Activated T-cell treated with anti-CD3 and anti-CD28 coated beads, Interleukin-2, amount 50 U/mL, for 4 hours (primary cell): Measurements from ENCODE around the gene DIPK1B. TPM values are rescaled to one million over a fixed set of nuclear protein-coding genes. Genes with fewer than 3 reads are reported as not detected.
"Not testable (repeated sequence)": the region's sequence is repeated elsewhere in the genome, so short reads cannot be mapped to it uniquely, and the experiment has no call there.

ENCODE experiments used
- ATAC-seq, 2 donors: fragments of 200-7000 bp; cut with Tn5 transposase; one replicate each; pipeline ENCODE4 v1.10.0; 2021
- DNase-seq: peaks from one replicate; pipeline ENCODE4 v3.0.0-alpha.2; 2020
- H3K27me3 Mint-ChIP-seq: one replicate; pipeline ENCODE4 v1.8.0; 2021; ENCODE audit warnings: low read depth, mixed read lengths
- H3K36me3 Mint-ChIP-seq: one replicate; pipeline ENCODE4 v1.8.0; 2022; ENCODE audit warnings: mixed read lengths; ENCODE audit not compliant: insufficient read depth
- H3K4me1 Mint-ChIP-seq: one replicate; pipeline ENCODE4 v1.8.0; 2021; ENCODE audit warnings: low read depth, mixed read lengths
- H3K4me3 Mint-ChIP-seq: one replicate; pipeline ENCODE4 v1.8.0; 2021; ENCODE audit warnings: mild to moderate bottlenecking, moderate library complexity, mixed read lengths
- H3K9me3 Mint-ChIP-seq: one replicate; pipeline ENCODE4 v1.8.0; 2021; ENCODE audit warnings: mixed read lengths
- total RNA-seq, 3 donors: library from RNA; stranded (reverse); gene quantifications; one replicate each; pipeline ENCODE4 v1.2.1, GENCODE V29; 2021

Gene DIPK1B
- total RNA-seq, 3 donors from 2014 or later = 0.16 to 0.18 TPM; not detected in 1

DNA sequence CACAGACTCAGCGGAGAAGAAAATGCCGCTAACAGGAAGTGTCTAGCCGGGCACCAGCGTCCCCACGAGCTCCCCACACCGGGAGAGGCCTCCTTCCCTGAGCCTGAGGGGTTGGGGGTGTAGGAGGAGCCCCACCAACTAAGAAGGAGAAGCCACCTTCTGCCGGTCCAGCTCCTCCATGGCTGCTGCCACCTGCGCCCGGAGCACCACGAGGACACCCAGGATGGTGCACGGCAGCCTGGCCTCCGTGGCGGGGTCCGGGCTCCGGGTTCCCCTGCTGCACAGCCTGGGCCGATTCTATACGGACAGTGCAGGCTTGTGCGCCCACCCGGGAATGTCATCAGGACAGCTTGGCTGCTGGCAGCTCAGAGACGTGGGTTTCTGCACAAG lies 45.4 kb downstream of the DIPK1B start:
- Mint-ChIP-seq H3K4me1 (no peaks in the 10 kb centered on the region), H3K4me3 (no peak overlapping the region), H3K36me3 (no peaks in the 10 kb centered on the region), H3K27me3 (peaks cover 17% of the 10 kb centered on the region), H3K9me3 (peaks cover 2% of the 10 kb centered on the region)
- DNase-seq = no peak
- no peak for ATAC-seq

DNA sequence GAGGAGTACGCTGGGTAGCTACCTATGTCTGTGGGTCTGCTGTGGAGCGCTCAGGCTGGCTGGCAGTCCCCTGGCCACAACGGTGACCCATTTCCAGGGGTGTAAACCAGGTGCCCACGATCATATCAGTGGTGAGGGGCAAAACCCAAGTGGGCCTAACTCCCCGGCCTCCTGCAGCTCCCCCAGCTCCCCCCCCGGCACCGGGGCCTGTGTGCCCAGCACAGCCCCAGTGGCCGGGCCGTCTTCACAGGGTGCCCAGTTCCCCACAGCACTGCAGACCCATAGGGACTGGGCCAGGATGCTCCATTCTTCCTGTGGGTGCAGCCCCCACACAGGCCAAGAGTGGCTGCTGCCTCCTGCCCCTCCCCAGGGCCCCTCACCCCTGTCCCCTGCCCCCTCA lies 46.6 kb downstream of the DIPK1B start:
- Mint-ChIP-seq H3K36me3 (no peaks in the 10 kb centered on the region), H3K27me3 (peaks cover 17% of the 10 kb centered on the region), H3K9me3 (no peaks in the 10 kb centered on the region), H3K4me3 (no peak overlapping the region), H3K4me1 (no peaks in the 10 kb centered on the region)
- DNase-seq (no peak), ATAC-seq (no peak)

DNA sequence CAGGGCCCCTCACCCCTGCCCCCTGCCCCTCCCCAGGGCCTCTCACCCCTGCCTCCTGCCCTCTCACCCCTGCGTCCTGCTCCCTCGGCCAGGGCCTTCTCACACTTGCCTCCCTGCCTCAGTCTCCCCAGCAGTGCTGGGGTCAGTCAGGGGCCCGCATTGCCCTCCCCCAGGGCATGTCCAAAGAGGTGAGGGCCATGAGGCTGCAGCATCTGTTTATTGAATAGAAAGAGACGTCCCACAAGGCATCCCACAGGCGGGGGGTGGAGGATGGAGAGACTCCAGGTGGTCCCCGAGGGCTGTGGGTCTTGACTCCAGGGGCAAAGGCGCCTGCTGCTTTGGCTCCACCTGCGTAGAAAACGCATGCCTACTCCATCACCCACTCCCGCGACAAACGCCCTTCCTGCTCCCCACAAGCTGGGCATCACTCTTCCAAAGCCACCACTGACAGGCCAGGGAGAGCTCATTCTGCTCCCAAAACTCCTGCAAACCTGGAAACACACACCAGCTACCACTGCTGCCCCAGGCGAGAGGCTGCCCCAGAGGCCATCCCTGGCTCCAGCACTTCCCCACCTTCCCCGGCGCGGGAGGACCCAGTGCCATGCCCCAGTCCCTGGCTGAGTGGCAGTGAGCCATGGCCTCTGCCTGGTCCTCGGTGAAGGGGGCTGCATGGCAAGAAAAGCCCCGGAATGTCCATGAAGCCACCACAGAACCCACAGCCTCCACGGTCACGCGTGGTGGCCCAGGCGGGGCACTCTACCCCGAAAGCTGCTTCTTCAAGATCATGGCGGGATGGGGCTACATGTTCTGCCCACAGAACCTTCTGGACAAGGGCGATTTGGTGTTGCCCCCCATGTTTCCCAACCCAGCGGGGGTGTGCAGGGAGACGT lies 47.3 kb downstream of the DIPK1B start:
- no peak overlapping the region for H3K4me3 Mint-ChIP-seq
- no peaks in the 10 kb centered on the region for H3K4me1 Mint-ChIP-seq
- H3K9me3 Mint-ChIP-seq = no peaks in the 10 kb centered on the region
- ATAC-seq (no peak), DNase-seq (no peak)
- peaks cover 17% of the 10 kb centered on the region for H3K27me3 Mint-ChIP-seq
- no peaks in the 10 kb centered on the region for H3K36me3 Mint-ChIP-seq

DNA sequence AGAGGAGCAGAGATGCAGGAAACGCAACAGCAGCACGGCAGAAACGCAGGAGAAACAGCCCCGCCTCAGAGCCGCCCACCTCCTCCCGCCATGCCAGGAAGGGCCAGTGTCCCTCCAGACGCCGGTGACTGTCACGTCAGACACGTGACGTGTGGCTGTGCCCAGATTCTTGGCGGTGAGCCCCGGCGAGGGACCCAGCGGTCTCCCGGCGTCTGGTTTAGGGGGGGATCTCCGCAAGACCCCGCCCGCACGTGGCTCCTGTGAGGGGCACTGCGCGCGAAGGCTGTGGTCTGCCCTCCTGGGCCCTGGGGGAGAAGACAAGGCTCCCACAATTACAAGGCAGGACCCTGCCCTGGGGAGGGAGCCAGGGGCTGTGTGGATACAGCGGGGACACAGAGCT lies 48.1 kb downstream of the DIPK1B start:
- Mint-ChIP-seq H3K36me3 (no peaks in the 10 kb centered on the region), H3K9me3 (no peaks in the 10 kb centered on the region), H3K27me3 (peaks cover 17% of the 10 kb centered on the region), H3K4me3 (no peak overlapping the region), H3K4me1 (no peaks in the 10 kb centered on the region)
- DNase-seq = no peak
- ATAC-seq = no peak

DNA sequence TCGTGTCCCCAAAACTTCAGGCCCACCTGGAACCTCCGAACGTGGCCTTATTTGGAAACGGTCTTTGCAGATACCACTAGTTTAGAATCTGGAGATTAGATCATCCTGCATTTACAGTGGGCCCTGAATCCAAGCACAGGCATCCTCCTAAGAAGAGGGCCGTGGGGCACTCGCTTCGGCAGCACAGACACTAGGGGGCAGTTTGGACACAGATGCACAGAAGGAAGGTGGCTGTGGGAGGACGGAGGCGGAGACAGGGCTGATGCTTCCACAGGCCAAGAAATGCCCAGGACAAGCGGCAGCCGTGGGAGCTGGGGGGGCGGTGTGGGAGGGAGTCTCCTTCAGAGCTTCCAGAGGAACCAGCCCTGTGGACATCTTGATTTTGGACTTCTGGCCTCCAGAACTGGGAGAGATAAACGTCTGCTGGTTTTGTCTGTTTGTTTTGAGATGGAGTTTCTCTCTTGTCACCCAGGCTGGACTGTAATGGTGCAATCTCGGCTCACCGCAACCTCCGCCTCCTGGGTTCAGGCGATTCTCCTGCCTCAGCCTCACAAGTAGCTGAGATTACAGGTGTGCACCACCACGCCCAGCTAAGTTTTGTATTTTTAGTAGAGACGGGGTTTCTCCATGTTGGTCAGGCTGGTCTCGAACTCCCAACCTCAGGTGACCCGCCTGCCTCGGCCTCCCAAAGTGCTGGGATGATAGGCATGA lies 48.6 kb downstream of the DIPK1B start:
- not testable (repeated sequence) for H3K9me3 Mint-ChIP-seq, DNase-seq, H3K4me3 Mint-ChIP-seq, ATAC-seq, H3K36me3 Mint-ChIP-seq, H3K4me1 Mint-ChIP-seq
- peaks cover 19% of the 10 kb centered on the region for H3K27me3 Mint-ChIP-seq

DNA sequence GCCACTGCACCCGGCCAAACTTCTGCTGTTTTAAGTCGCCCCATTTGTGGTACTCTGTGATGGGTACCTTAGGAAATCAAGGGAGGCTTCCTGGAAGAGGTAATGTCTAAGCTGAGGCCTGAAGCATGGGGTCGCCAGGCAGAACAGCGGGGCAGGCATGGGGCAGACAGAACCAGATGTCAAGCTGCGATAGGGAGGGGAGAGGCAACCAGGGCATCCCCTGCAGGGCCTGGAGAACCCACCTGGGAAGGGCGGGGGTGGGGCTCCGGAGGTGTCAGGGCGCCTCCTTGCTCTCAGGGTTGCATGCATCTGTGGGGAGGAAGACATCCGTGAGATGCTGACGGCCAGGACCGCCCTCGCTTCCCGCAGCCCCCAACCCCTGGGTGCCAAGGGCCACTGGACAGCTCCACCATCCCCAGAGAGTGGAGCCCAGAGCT lies 49.2 kb downstream of the DIPK1B start:
- H3K27me3 Mint-ChIP-seq = peaks cover 17% of the 10 kb centered on the region
- H3K4me1 Mint-ChIP-seq = peaks cover 7% of the 10 kb centered on the region
- H3K36me3 Mint-ChIP-seq = no peaks in the 10 kb centered on the region
- ATAC-seq = no peak
- no peak overlapping the region for H3K4me3 Mint-ChIP-seq
- no peaks in the 10 kb centered on the region for H3K9me3 Mint-ChIP-seq
- no peak for DNase-seq

DNA sequence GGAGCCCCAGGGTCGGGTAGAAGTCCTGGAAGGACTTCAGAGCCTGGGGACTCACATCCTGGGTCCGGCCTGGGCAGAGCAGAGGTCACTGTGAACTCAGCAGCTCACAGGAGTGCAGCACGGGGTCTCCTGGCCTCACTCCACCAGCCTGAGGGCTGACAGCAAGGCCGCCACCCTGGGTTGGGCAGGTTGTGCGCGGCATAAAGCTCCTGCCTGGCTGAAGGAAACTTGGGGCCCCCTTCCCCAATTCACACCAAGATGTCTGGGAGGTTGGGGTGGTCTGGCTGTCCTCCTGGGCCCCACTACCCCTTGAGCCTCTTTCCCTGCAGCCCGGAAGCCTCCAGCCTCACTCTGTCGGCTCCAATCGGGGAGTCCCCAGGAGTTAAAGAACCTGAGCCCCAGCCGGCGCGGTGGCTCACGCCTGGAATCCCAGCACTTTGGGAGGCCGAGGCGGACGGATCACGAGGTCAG lies 49.9 kb downstream of the DIPK1B start:
- H3K4me1 Mint-ChIP-seq = peaks cover 13% of the 10 kb centered on the region
- H3K36me3 Mint-ChIP-seq = no peaks in the 10 kb centered on the region
- no peaks in the 10 kb centered on the region for H3K9me3 Mint-ChIP-seq
- DNase-seq (no peak), ATAC-seq (no peak)
- H3K27me3 Mint-ChIP-seq = peaks cover 23% of the 10 kb centered on the region
- no peak overlapping the region for H3K4me3 Mint-ChIP-seq

DNA sequence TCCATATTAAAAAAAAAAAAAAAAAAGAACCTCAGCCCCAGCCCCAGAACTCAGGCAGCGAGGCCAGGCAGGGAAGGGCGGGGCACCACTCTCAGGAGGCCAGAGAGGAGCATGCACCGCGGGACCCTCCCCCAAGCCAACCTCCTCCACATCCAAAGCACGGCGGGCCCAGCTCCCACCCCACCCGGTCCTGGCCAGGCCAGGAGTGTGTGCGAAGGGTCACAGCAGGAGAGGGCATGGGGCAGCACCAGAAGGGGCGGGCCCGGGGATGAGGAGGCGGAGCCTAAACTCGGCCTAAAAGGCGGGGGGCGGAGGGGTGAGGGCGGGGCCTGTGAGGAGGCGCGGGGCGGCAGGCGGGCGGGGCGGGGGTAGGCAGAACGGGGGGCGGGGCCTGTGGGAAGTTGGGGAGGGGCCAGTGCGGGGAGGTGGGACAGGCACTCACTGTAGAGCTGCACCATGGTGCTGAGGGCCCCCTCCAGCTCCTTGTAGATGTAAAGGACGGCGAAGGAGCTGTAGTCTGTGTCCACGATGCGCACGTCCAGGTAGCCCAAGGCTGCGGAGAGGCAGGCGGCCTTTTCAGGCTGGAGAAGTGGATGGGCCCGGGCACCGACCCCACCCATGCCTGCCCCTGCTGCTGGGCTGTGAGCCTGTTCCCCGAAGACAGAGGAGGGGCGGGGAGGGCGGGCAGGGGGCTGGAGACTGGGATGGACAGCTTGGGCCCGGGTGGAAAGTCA lies 50.7 kb downstream of the DIPK1B start:
- Mint-ChIP-seq H3K4me1 (peaks cover 13% of the 10 kb centered on the region), H3K27me3 (peaks cover 29% of the 10 kb centered on the region), H3K9me3 (no peaks in the 10 kb centered on the region), H3K4me3 (no peak overlapping the region), H3K36me3 (no peaks in the 10 kb centered on the region)
- ATAC-seq (peak; percentile 32 to 36), DNase-seq (peak; percentile 27)

DNA sequence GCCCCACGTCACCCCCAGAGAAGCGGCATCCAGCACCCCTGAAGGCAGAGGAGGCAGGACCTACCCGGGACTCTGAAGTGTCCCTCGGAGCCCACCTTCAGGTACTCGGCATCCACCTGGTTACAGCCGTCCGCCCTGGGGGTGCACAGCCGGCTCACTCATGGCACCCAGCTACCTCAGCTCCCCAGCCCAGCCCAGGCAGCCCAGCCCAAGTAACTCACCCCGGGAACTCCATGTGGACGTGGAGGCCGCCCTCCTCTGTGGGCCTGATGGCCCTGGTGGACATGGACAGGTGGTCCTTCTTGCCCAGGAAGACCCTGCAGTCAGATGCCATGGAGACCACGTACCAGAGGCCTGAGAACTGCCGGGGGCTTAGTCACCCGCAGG lies 51.3 kb downstream of the DIPK1B start:
- H3K36me3 Mint-ChIP-seq = no peaks in the 10 kb centered on the region
- DNase-seq = no peak
- peaks cover 13% of the 10 kb centered on the region for H3K4me1 Mint-ChIP-seq
- ATAC-seq = no peak
- H3K4me3 Mint-ChIP-seq = no peak overlapping the region
- H3K27me3 Mint-ChIP-seq = peaks cover 30% of the 10 kb centered on the region
- H3K9me3 Mint-ChIP-seq = no peaks in the 10 kb centered on the region

DNA sequence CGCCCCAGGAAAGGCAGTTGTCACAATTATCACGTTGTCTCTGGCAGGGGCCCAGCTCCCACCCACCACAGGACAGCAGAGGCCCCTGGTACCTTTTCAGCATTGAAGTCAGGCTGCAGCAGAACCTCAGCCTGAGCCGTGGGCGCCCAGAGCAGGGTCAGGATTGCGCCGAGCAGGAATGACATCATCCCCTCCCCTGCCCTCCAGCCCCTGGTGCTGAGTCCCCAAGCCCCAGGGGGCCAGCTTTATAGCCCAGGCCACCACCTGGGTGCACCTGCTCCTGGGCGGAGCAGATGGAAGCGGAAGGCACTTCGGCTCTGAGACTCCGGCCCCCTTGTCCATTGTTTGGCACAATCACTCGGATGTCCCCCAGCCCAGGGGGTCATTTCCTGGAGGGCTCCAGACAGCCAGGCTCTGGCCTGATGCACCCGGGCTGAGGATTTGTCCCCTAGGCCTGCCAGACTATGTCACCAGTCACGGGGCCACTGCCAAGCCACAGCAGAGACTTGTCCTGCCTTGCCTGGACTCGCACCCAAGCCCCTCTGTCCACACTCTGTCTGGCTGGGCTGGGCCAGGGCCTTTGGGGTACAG lies 52.0 kb downstream of the DIPK1B start, which contains the start of gene LCN15:
LCN15 (minus strand) TSS at position 218 of the 591 bp plus-strand sequence; CDS start at position 188, 30 bp downstream.
- Mint-ChIP-seq H3K36me3 (no peaks in the 10 kb centered on the region), H3K27me3 (peaks cover 30% of the 10 kb centered on the region), H3K4me1 (peaks cover 13% of the 10 kb centered on the region), H3K4me3 (no peak within 1 kb of the TSS), H3K9me3 (no peaks in the 10 kb centered on the region)
- ATAC-seq (no peak), DNase-seq (no peak)

DNA sequence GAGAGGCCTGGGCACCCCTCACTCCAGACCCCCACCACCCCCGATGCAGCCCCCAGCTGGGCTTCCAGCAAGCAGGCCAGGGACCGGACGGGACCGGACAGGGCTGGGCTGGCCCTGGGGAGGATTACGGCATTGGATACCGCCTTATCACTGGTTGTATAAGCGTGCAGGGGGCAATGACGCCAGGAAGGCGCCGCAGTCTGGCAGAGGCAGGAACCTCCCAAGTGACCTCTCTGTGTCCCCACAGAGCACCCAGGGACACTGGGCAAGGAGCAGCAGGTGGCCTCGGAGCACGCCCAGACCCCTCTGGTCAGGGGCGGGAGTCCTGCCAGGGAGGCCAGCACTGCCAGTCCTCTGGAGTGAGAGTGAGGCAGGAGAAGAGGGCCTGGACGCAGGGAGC lies 52.7 kb downstream of the DIPK1B start:
- peaks cover 30% of the 10 kb centered on the region for H3K27me3 Mint-ChIP-seq
- ATAC-seq (no peak), DNase-seq (no peak)
- no peaks in the 10 kb centered on the region for H3K36me3 Mint-ChIP-seq
- H3K9me3 Mint-ChIP-seq = no peaks in the 10 kb centered on the region
- peaks cover 14% of the 10 kb centered on the region for H3K4me1 Mint-ChIP-seq
- no peak overlapping the region for H3K4me3 Mint-ChIP-seq

DNA sequence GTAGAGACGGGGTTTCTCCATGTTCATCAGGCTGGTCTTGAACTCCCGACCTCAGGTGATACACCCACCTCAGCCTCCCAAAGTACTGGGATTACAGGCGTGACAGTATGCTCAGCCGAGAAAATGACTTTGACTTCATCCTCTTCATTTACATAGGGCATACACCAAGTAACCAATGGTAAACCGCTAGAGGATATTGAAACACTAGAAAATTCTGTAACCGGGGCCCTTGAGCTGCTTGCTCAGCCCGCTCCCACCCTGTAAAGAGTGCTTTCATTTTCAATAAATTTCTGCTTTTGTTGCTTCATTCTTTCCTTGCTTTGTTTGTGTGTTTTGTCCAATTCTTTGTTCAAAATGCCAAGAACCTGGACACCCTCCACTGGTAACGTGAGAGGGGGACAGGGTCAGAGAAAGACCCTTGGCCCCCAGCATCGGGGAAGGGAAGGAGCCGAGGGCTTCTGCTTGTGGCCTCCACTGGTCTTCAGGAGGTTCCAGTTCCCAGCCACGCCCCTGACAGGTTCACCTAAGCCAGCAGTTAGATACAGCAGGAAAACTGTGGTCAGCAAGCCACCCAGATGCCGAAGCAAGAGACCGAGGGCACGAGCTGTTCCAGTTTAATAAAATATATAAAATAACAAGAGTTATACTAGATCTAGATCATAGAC lies 53.5 kb downstream of the DIPK1B start:
- not testable (repeated sequence) for DNase-seq, H3K9me3 Mint-ChIP-seq, H3K4me3 Mint-ChIP-seq, H3K36me3 Mint-ChIP-seq
- ATAC-seq = peak in 1 of 2 donors; percentile 29
- H3K4me1 Mint-ChIP-seq = peaks cover 14% of the 10 kb centered on the region
- H3K27me3 Mint-ChIP-seq = peaks cover 26% of the 10 kb centered on the region

DNA sequence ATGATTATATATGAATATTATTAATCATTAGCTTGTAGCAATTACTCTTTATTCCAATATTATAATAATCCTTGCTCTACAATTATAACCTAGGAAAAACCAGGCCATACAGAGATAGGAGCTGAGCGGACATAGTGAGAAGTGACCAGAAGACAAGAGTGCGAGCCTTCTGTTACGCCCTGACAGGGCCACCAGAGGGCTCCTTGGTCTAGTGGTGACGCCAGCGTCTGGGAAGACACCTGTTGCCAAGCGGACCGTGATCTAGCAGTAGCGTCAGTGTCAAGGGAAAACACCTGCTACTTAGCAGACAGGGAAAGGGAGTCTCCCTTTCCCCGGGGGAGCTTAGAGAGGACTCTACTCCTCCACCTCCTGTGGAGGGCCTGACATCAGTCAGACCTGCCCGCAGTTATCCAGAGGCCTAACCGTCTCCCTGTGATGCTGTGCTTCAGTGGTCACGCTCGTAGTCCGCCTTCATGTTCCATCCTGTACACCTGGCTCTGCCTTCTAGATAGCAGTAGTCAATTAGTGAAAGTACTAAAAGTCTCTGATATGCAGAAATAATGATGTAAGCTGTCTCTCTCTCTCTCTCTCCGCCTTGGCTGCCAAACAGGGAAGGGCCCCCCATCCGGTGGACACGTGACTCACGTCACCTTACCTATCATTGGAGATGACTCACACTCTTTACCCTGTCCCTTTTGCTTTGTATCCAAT lies 54.2 kb downstream of the DIPK1B start:
- H3K4me1 Mint-ChIP-seq = peaks cover 14% of the 10 kb centered on the region
- peak overlapping the region; percentile 70 for H3K4me3 Mint-ChIP-seq
- H3K27me3 Mint-ChIP-seq = peaks cover 20% of the 10 kb centered on the region
- H3K9me3 Mint-ChIP-seq, H3K36me3 Mint-ChIP-seq: not testable (repeated sequence)
- DNase-seq = peak; percentile 28
- ATAC-seq = peak; percentile 35 to 56
